HEK293T (cell line): Measurements from ENCODE around the gene CGRRF1.

ENCODE experiments used
- FOXA1 ChIP-seq: fragments of 450-650 bp; IDR thresholded peaks from 2 replicates; pipeline ENCODE4 v1.6.1; 2016; ENCODE audit warnings: mild to moderate bottlenecking
- FOXK2 ChIP-seq: fragments of 450-650 bp; IDR thresholded peaks from 2 replicates; pipeline ENCODE4 v1.6.1; 2016; ENCODE audit warnings: mild to moderate bottlenecking
- HDGF ChIP-seq: fragments of 450-650 bp; IDR thresholded peaks from 2 replicates; pipeline ENCODE4 v1.6.1; 2017; ENCODE audit warnings: antibody characterized with exemption, borderline replicate concordance
- L3MBTL2 ChIP-seq: fragments of 450-650 bp; conservative IDR thresholded peaks from 2 replicates; pipeline ENCODE4 v1.6.1; 2016; ENCODE audit warnings: mild to moderate bottlenecking
- PKNOX1 ChIP-seq: fragments of 450-650 bp; IDR thresholded peaks from 2 replicates; pipeline ENCODE4 v1.6.1; 2016
- SP1 ChIP-seq: fragments of 450-650 bp; IDR thresholded peaks from 2 replicates; pipeline ENCODE4 v1.6.1; 2017
- SUZ12 ChIP-seq: fragments of 450-650 bp; IDR thresholded peaks from 2 replicates; pipeline ENCODE4 v1.6.1; 2016; ENCODE audit warnings: mild to moderate bottlenecking
- TARDBP ChIP-seq: fragments of 450-650 bp; IDR thresholded peaks from 2 replicates; pipeline ENCODE4 v1.6.1; 2016
- ZNF384 ChIP-seq: fragments of 450-650 bp; IDR thresholded peaks from 2 replicates; pipeline ENCODE4 v1.6.1; 2016

GRCh38 chr14:54529811-54530210, 20.1 kb downstream of the CGRRF1 start:
- TF ChIP-seq SUZ12 = no peak
- no peak for TF ChIP-seq ZNF384
- no peak for TF ChIP-seq FOXK2
- no peak for TF ChIP-seq SP1
- TF ChIP-seq TARDBP = no peak
- no peak for TF ChIP-seq HDGF
- TF ChIP-seq FOXA1 = no peak
- TF ChIP-seq PKNOX1 = no peak
- no peak for TF ChIP-seq L3MBTL2
